ENCODE measurements around the gene FBXW7.

DNA sequence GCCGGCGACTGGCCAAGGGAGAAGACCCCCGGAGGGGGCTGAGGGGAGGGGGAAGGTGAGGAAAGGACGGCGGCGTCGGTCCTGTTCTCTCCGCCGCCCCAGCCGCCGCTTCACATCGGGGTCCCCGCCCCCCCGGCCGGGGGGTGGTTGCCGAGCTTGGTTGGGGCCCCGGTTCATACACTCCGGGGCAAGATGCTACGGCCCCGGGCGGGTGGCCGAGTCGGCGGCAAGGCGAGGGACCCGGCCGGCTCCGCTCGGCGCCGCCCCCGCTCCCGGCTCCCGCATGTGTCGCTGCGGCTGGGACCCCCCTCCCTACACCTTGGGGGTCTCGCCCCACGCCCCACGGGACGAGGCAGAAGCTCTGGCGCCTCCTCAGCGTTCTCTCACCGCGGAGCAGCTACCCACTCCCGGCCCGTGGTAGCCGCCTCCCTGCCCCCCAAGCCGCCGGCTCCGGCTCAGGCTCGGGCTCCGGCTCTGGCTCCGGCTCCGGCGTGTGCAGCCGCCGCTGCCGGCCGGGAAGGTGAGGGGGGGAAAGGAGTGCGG lies 461 bp downstream of the FBXW7 start:
- TF ChIP-seq, protein P1, sequence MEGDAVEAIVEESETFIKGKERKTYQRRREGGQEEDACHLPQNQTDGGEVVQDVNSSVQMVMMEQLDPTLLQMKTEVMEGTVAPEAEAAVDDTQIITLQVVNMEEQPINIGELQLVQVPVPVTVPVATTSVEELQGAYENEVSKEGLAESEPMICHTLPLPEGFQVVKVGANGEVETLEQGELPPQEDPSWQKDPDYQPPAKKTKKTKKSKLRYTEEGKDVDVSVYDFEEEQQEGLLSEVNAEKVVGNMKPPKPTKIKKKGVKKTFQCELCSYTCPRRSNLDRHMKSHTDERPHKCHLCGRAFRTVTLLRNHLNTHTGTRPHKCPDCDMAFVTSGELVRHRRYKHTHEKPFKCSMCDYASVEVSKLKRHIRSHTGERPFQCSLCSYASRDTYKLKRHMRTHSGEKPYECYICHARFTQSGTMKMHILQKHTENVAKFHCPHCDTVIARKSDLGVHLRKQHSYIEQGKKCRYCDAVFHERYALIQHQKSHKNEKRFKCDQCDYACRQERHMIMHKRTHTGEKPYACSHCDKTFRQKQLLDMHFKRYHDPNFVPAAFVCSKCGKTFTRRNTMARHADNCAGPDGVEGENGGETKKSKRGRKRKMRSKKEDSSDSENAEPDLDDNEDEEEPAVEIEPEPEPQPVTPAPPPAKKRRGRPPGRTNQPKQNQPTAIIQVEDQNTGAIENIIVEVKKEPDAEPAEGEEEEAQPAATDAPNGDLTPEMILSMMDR (IDR thresholded peaks at IDR 0.05): no peak
- TF ChIP-seq POLR2A (IDR thresholded peaks at IDR 0.05): no peak
- TF ChIP-seq EP300 (IDR thresholded peaks at IDR 0.05; ENCODE audit: low read depth): no peak

Measured in transverse colon (tissue), 3 donors.